Measurements from ENCODE around the gene GLT6D1. TPM values are rescaled to one million over a fixed set of nuclear protein-coding genes. Genes with fewer than 3 reads are reported as not detected.

Gene GLT6D1
- total RNA-seq, 1 donor from 2014 or later = not detected

- Mint-ChIP-seq H3K27me3 (peaks cover 4% of the 10 kb centered on the region), H3K9me3 (no peaks in the 10 kb centered on the region), H3K36me3 (ENCODE audit: low read depth) (no peaks in the 10 kb centered on the region), H3K4me1 (no peaks in the 10 kb centered on the region), H3K4me3 (no peak overlapping the region), H3K27ac (no peak overlapping the region)
- intact Hi-C loops (cut with micrococcal nuclease) = no loop called here
- DNase-seq (no peak), ATAC-seq (ENCODE audit: low read depth) (no peak)
- TF ChIP-seq, protein P1, sequence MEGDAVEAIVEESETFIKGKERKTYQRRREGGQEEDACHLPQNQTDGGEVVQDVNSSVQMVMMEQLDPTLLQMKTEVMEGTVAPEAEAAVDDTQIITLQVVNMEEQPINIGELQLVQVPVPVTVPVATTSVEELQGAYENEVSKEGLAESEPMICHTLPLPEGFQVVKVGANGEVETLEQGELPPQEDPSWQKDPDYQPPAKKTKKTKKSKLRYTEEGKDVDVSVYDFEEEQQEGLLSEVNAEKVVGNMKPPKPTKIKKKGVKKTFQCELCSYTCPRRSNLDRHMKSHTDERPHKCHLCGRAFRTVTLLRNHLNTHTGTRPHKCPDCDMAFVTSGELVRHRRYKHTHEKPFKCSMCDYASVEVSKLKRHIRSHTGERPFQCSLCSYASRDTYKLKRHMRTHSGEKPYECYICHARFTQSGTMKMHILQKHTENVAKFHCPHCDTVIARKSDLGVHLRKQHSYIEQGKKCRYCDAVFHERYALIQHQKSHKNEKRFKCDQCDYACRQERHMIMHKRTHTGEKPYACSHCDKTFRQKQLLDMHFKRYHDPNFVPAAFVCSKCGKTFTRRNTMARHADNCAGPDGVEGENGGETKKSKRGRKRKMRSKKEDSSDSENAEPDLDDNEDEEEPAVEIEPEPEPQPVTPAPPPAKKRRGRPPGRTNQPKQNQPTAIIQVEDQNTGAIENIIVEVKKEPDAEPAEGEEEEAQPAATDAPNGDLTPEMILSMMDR (IDR thresholded peaks at IDR 0.05) = no peak
- POLR2A ChIA-PET = no interaction called here
- CTCF ChIA-PET = no interaction called here
These were observed 18.8 kb downstream of the GLT6D1 start for GRCh38 chr9:135620558-135620957.

DNA sequence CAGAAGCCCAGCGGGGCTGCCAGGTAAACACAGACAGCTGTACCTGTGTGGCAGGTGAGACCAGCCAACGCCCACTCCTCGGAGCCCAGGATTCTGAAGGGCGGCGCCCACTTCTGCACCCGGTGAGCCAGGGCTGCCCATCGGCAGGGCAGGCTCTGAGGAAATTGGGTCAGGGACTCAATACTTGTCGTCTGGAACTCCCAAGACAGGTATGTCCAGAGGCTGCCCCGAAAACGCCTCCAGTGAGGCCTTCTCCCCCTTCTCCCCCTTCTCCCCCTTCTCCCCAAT, 19.8 kb downstream of the GLT6D1 start:
- CTCF ChIA-PET = no interaction called here
- H3K27me3 Mint-ChIP-seq = peaks cover 6% of the 10 kb centered on the region

DNA sequence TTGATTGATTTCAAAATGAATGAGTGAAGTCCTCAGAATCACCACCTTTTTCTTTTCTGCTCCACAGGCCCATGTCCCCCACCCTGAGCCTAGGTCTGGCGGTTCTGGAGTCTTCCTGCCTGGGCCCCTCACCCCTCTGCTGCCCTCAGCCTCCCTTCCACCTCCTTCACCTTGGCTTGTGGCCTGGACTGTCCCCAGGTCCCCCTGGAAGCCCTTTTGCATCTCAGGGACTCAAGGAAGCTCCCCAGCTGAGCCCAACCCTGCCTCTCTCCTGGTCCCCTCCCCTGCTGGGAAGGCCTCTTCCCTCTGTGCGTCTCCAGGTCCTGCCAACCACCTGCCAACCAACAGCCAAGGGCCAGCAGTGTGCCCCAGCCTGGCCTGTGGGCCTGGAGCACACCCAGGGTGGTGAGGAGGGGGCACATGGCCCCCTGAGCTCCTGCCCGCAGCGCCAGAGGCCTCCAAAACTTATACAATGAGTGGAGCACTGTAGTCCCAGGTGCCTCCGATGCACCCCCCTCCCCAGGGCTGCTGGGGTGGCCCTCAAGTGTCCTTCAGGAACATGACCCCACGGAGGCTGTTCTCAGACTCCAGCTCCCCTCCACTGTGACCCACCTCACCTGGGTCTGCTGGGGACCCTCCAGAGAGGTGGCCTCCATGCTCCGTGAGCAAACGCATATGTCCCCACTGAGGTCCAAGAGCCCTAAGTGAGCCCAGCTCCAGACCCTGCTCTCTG, 20.3 kb downstream of the GLT6D1 start:
- no peak overlapping the region for H3K27ac Mint-ChIP-seq

More for the DNA sequence above, 19.8 kb downstream of the GLT6D1 start:
- Mint-ChIP-seq H3K9me3 (no peaks in the 10 kb centered on the region), H3K4me3 (no peak overlapping the region), H3K36me3 (ENCODE audit: low read depth) (no peaks in the 10 kb centered on the region), H3K4me1 (no peaks in the 10 kb centered on the region), H3K27ac (no peak overlapping the region)
- TF ChIP-seq, protein P1 (IDR thresholded peaks at IDR 0.05) = no peak
- POLR2A ChIA-PET = no interaction called here
- intact Hi-C loops (cut with micrococcal nuclease) = no loop called here
- ATAC-seq (ENCODE audit: low read depth) (no peak), DNase-seq (no peak)

GRCh38 chr9:135617991-135618411, 21.3 kb downstream of the GLT6D1 start:
- TF ChIP-seq, protein P1 (IDR thresholded peaks at IDR 0.05) = no peak

More for the DNA sequence above, 20.3 kb downstream of the GLT6D1 start:
- Mint-ChIP-seq H3K36me3 (ENCODE audit: low read depth) (no peaks in the 10 kb centered on the region), H3K27me3 (peaks cover 3% of the 10 kb centered on the region), H3K4me1 (no peaks in the 10 kb centered on the region), H3K9me3 (no peaks in the 10 kb centered on the region), H3K4me3 (no peak overlapping the region)
- ChIA-PET POLR2A (no interaction called here), CTCF (no interaction called here)
- intact Hi-C loops (cut with micrococcal nuclease) = no loop called here
- no peak for DNase-seq
- ATAC-seq (ENCODE audit: low read depth) = no peak
- TF ChIP-seq, protein P1 (IDR thresholded peaks at IDR 0.05) = no peak

DNA sequence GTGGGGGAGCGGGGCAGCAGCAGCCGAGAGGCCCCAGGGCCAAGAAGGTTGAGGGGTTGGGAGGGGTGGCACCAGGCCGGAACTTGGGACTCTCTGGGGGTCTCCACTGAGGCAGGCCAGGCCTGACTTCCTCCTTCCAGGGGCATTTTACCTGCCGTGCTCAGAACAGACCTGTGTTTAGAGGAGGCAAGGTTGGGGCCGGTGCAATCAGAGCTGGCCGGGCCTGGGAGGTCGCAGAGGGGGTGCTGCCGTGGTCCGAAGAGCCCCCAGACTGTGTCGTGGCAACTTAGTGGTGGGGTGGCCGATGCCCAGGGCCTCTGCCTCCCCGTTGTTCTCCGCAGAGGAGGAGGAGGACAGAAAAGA, 21.8 kb downstream of the GLT6D1 start:
- TF ChIP-seq, protein P1 (IDR thresholded peaks at IDR 0.05) = no peak
- DNase-seq (no peak), ATAC-seq (ENCODE audit: low read depth) (no peak)
- ChIA-PET CTCF (no interaction called here), POLR2A (no interaction called here)
- no peaks in the 10 kb centered on the region for H3K36me3 Mint-ChIP-seq (ENCODE audit: low read depth)
- H3K4me3 Mint-ChIP-seq = no peak overlapping the region
- no peaks in the 10 kb centered on the region for H3K9me3 Mint-ChIP-seq
- H3K27me3 Mint-ChIP-seq = peaks cover 3% of the 10 kb centered on the region
- intact Hi-C loops (cut with micrococcal nuclease) = no loop called here
- H3K4me1 Mint-ChIP-seq = no peaks in the 10 kb centered on the region
- H3K27ac Mint-ChIP-seq = no peak overlapping the region

More at GRCh38 chr9:135617991-135618411, 21.3 kb downstream of the GLT6D1 start:
- Mint-ChIP-seq H3K27me3 (peaks cover 3% of the 10 kb centered on the region), H3K4me3 (no peak overlapping the region), H3K4me1 (no peaks in the 10 kb centered on the region), H3K9me3 (no peaks in the 10 kb centered on the region), H3K36me3 (ENCODE audit: low read depth) (no peaks in the 10 kb centered on the region), H3K27ac (no peak overlapping the region)
- DNase-seq = no peak
- POLR2A ChIA-PET = no interaction called here
- ATAC-seq (ENCODE audit: low read depth) = no peak
- intact Hi-C loops (cut with micrococcal nuclease) = no loop called here
- CTCF ChIA-PET = no interaction called here

Measured in activated B cell treated with CpG ODN at 0.5 μM for 24 hours (primary cell).